Measurements from ENCODE around the gene TH. TPM values are rescaled to one million over a fixed set of nuclear protein-coding genes. Genes with fewer than 3 reads are reported as not detected.

TH gene
- total RNA-seq, 4 donors from 2014 or later, result 0.36 to 0.84 TPM; not detected in 2

DNA sequence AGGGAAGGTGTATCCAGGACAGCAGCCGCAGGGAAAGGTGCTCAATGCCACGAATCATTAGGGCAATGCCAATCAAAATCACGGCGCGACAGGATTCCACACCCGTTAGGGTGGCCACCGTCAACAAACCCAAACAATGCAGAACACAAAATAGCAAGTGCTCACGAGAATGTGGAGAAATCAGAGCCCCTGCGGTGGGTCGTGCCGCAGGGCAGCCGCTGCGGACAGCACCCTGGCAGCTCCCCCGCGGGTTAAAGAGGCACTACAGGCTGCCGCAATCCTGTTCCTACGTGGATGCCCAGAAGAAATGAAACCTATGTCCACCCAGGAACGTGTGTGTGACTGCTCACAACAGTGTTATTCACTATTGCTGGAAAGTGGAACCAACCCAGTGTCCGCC is 17.1 kb upstream of the TH start:
- intact Hi-C loops (cut with DNase I; ENCODE audit: low total_unique reads), result no loop called here
- TF ChIP-seq, protein P1, sequence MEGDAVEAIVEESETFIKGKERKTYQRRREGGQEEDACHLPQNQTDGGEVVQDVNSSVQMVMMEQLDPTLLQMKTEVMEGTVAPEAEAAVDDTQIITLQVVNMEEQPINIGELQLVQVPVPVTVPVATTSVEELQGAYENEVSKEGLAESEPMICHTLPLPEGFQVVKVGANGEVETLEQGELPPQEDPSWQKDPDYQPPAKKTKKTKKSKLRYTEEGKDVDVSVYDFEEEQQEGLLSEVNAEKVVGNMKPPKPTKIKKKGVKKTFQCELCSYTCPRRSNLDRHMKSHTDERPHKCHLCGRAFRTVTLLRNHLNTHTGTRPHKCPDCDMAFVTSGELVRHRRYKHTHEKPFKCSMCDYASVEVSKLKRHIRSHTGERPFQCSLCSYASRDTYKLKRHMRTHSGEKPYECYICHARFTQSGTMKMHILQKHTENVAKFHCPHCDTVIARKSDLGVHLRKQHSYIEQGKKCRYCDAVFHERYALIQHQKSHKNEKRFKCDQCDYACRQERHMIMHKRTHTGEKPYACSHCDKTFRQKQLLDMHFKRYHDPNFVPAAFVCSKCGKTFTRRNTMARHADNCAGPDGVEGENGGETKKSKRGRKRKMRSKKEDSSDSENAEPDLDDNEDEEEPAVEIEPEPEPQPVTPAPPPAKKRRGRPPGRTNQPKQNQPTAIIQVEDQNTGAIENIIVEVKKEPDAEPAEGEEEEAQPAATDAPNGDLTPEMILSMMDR (IDR thresholded peaks at IDR 0.05), result no peak
- no peak for TF ChIP-seq POLR2A (IDR thresholded peaks at IDR 0.05)
- 86 to 87% methylated on average over 19 of the region's 19 CpGs for WGBS, 2 donors

DNA sequence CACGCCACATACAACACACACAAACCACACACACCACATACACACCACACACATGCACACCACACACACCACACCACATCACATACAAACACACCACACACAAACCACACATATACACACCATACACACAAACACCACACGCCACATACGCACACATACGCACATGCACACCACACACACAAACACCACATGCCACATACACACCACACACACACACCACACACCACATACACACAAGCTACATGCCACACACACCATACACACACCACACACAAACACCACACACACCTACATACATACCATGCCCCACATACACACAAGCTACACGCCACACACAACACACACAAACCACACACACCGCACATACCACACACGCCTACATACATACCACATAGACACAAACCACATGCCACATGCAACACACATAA is 15.7 kb upstream of the TH start:
- 87 to 90% methylated on average over 7 of the region's 7 CpGs for WGBS, 2 donors
- no peak overlapping the region for H3K4me3 ChIP-seq (ENCODE audit: low read depth, poor library complexity, severe bottlenecking)
- intact Hi-C loops (cut with DNase I; ENCODE audit: low total_unique reads), result no loop called here
- no peak for DNase-seq (ENCODE audit: low spot score in 2 of 2)
- no peak for TF ChIP-seq POLR2A (IDR thresholded peaks at IDR 0.05)
- TF ChIP-seq, protein P1 (IDR thresholded peaks at IDR 0.05), result no peak

More for the DNA sequence above, 17.1 kb upstream of the TH start:
- no peak overlapping the region for H3K4me3 ChIP-seq (ENCODE audit: low read depth, poor library complexity, severe bottlenecking)
- no peak for DNase-seq (ENCODE audit: low spot score in 2 of 2)

DNA sequence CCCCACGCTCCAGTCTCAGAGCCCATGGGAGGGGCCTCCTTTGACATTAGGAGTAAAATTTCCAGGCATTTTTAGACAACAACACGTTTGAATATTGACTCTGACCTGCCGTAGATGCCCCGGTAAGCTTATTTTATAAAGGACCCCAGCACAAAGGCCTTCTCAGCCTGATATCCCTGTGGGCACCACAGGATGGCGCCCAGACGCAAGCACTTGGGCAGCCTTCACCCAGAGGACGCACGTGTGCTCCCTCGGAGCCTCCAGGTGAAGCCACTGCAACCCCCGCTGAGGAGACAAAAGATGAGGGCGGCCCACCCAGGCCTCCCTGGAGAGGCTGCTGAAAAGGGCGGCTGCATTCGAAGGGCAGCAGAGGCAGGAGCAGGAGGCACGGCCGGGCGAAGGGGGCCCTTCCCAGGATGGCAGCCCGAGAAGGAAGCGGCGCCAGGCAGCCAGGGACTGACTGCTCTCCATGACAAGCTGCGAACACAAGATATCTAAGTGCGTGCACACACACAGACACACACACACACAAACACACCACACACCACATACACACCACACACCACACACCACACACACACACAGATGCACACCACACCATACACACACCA is 15.2 kb upstream of the TH start:
- TF ChIP-seq, protein P1 (IDR thresholded peaks at IDR 0.05), result no peak
- no peak for TF ChIP-seq POLR2A (IDR thresholded peaks at IDR 0.05)
- intact Hi-C loops (cut with DNase I; ENCODE audit: low total_unique reads), result no loop called here
- DNase-seq (ENCODE audit: low spot score in 2 of 2), result no peak
- WGBS, 2 donors, result 24 to 32% methylated on average over 16 to 21 of the region's 21 CpGs
- H3K4me3 ChIP-seq (ENCODE audit: low read depth, poor library complexity, severe bottlenecking), result no peak overlapping the region

DNA sequence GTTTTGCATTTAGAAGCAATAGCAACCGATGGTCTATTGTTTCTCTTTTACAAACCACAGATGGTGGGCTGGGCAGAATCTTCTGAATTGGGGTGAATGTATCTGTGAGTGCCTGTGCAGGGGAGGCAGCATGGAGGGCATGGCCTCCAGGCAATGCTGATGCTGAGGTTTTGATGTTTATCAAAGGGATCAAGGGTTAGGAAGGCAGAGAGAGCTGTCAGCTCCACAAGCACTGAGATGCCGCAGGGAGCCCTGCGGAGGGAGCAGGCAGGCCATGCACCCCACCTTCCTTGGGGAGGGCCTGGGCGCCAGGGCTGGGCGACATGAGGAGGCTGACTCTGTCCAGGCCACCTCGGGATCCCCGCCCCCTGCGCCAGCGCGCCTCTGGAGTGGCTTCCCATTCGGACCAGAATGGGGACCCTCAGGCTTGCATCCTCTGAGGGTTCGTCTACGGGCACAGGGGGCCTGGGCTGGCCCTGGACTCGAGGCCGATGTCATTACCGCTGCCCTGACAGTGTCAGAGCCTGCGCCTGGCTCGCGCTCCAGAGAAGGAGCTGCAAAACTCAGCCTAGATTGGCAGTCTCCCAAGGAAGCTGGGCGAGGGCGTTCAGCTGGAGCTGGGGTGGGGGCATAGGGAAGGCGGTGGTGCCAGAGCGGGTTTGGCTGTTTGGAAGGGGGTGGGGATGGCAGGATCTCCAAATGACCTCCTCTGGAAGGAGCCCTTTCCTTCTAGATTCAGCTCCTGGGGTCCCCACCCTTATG is 13.9 kb upstream of the TH start:
- intact Hi-C loops (cut with DNase I; ENCODE audit: low total_unique reads), result no loop called here
- no peak for DNase-seq (ENCODE audit: low spot score in 2 of 2)
- TF ChIP-seq, protein P1 (IDR thresholded peaks at IDR 0.05), result no peak
- no peak for TF ChIP-seq POLR2A (IDR thresholded peaks at IDR 0.05)
- H3K4me3 ChIP-seq (ENCODE audit: low read depth, poor library complexity, severe bottlenecking), result no peak overlapping the region
- WGBS, 2 donors, result 49 to 55% methylated on average over 17 to 19 of the region's 23 CpGs

DNA sequence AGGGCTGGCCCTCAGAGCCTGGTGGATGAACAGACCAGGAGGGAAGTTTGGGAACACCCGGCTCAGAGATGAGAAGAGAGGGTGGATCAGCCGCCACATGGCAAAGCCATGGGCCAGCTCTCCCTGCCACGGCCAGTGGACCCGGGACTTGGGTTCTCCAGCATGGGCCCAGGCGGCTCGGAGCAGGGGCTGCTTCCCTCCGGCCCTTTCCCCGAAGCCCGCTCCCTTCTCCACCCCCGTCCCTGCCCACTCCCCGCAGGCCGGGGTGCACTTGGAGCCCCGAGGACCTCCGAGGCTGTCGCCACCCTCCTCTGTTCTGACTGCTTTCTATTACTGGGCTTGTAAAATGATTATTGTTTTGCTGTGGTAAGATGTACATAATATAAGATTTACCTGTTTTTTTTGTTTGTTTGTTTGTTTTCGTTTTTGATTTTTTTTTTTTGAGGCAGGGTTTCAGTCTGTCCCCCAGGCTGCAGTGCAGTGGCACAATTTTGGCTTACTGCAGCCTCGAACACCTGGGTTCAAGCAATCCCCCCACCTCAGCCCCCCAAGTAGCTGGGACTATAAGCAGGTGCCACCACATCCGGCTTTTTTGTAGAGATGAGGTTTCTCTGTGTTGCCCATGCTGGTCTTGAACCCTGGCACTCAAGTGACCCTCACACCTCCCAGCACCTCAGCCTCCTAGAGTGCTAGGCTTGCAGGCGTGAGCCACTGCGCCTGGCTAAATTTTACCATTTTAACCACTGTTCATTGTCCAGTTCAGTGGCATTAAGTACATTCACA is 11.3 kb upstream of the TH start:
- H3K4me3 ChIP-seq (ENCODE audit: low read depth, poor library complexity, severe bottlenecking), result no peak overlapping the region
- TF ChIP-seq POLR2A (IDR thresholded peaks at IDR 0.05), result no peak
- TF ChIP-seq, protein P1 (IDR thresholded peaks at IDR 0.05), result no peak
- DNase-seq (ENCODE audit: low spot score in 2 of 2), result no peak
- intact Hi-C loops (cut with DNase I; ENCODE audit: low total_unique reads), result loop anchor here (5.0 kb wide), 1 partner anchor 114 kb away; no protein-coding TSS in a partner anchor
- WGBS, 2 donors, result 77 to 79% methylated on average over 20 of the region's 20 CpGs
